SK-MEL-5 (cell line): ENCODE data around the gene KCNJ16. TPM values are rescaled to one million over a fixed set of nuclear protein-coding genes. Genes with fewer than 3 reads are reported as not detected.
"Not testable (repeated sequence)": the region's sequence is repeated elsewhere in the genome, so short reads cannot be mapped to it uniquely, and the experiment has no call there.

Source experiments
- DNase-seq: peaks from one replicate; pipeline ENCODE4 v3.0.0-alpha.2; 2016; ENCODE audit warnings: low read depth, low spot score
- in situ Hi-C: cut with HindIII; loops from 2 replicates; pipeline ENCODE4 v1.10.0; 2016; ENCODE audit warnings: low sequenced_read_pairs, high pct_unique_total_duplicates, low pct_unique_long_range_greater_than_20kb
- polyA plus RNA-seq, 2 experiments: library from polyadenylated mRNA; depleted of rRNA; stranded (reverse); fragments of >200 nt; gene quantifications; 2 replicates each; pipeline ENCODE4 v1.2.3, GENCODE V29; 2015
- total RNA-seq: library from RNA; depleted of rRNA; stranded (reverse); fragments of >200 nt; shearing (Covaris generic); gene quantifications from 2 replicates; pipeline ENCODE4 v1.2.3, GENCODE V29; 2014; rRNA removed

Gene KCNJ16
- 0.03 TPM in 1 of 2 replicates, not detected in the other for total RNA-seq
- polyA plus RNA-seq (2015; cell fraction: cytosol; rRNA removed), result not detected in 2 replicates
- not detected in 2 replicates for polyA plus RNA-seq (2015; cell fraction: nucleus; rRNA removed)

GRCh38 chr17:70074956-70075355 lies at the start of gene KCNJ16:
Gene KCNJ16, plus strand, starts transcription at chr17:70075225. Its CDS starts 56,863 bp downstream, at chr17:70132088.
- DNase-seq, result no peak
- in situ Hi-C loops, result no loop called here

GRCh38 chr17:70028397-70028796 lies 46.6 kb upstream of the KCNJ16 start:
- DNase-seq, result no peak
- in situ Hi-C loops, result no loop called here

GRCh38 chr17:70028978-70029767 lies 45.9 kb upstream of the KCNJ16 start:
- in situ Hi-C loops, result no loop called here
- no peak for DNase-seq

- in situ Hi-C loops, result no loop called here
- DNase-seq, result no peak
These were observed 44.7 kb upstream of the KCNJ16 start for GRCh38 chr17:70030371-70030770.

GRCh38 chr17:70031341-70031740 lies 43.7 kb upstream of the KCNJ16 start:
- in situ Hi-C loops, result no loop called here
- DNase-seq, result no peak

- in situ Hi-C loops, result no loop called here
- DNase-seq, result no peak
These were observed 41.9 kb upstream of the KCNJ16 start for GRCh38 chr17:70033165-70033564.

- in situ Hi-C loops, result no loop called here
- no peak for DNase-seq
These were observed 40.9 kb upstream of the KCNJ16 start for GRCh38 chr17:70034158-70034557.

GRCh38 chr17:70037498-70037897 lies 37.5 kb upstream of the KCNJ16 start:
- in situ Hi-C loops, result no loop called here
- DNase-seq, result no peak

GRCh38 chr17:70040336-70040735 lies 34.7 kb upstream of the KCNJ16 start:
- DNase-seq, result no peak
- in situ Hi-C loops, result no loop called here

- in situ Hi-C loops, result no loop called here
These were observed 34.0 kb upstream of the KCNJ16 start for GRCh38 chr17:70041061-70041460.

GRCh38 chr17:70041540-70041939 lies 33.5 kb upstream of the KCNJ16 start:
- no peak for DNase-seq
- in situ Hi-C loops, result no loop called here

More at GRCh38 chr17:70041061-70041460, 34.0 kb upstream of the KCNJ16 start:
- DNase-seq, result no peak

GRCh38 chr17:70045780-70046179 lies 29.2 kb upstream of the KCNJ16 start:
- in situ Hi-C loops, DNase-seq: not testable (repeated sequence)

GRCh38 chr17:70047619-70048419 lies 27.2 kb upstream of the KCNJ16 start:
- in situ Hi-C loops, result no loop called here
- no peak for DNase-seq

GRCh38 chr17:70049801-70050591 lies 25.0 kb upstream of the KCNJ16 start:
- DNase-seq, result no peak
- in situ Hi-C loops, result no loop called here

- DNase-seq, result no peak
- in situ Hi-C loops, result no loop called here
These were observed 24.1 kb upstream of the KCNJ16 start for GRCh38 chr17:70050931-70051330.

GRCh38 chr17:70053241-70054234 lies 21.5 kb upstream of the KCNJ16 start:
- in situ Hi-C loops, result no loop called here
- DNase-seq, result no peak

GRCh38 chr17:70055000-70055399 lies 20.0 kb upstream of the KCNJ16 start:
- in situ Hi-C loops, result no loop called here
- no peak for DNase-seq
